Measurements from ENCODE around the gene PKNOX2. TPM values are rescaled to one million over a fixed set of nuclear protein-coding genes. Genes with fewer than 3 reads are reported as not detected.

The PKNOX2 gene
- total RNA-seq, 1 experiment from 2014 or later, result 3.7 TPM

Other genes starting within 250 kb of the PKNOX2 start
- not detected in 3 replicates for gene HEPN1, start 245.5 kb upstream of the PKNOX2 start, total RNA-seq (2021)
- not detected in 3 replicates for gene HEPACAM, start 228.7 kb upstream of the PKNOX2 start, total RNA-seq (2021)
- 2.1 to 2.6 TPM (median 2.4 TPM) in 3 replicates for gene CCDC15, start 210.5 kb upstream of the PKNOX2 start, total RNA-seq (2021)
- gene SLC37A2, start 101.4 kb upstream of the PKNOX2 start, total RNA-seq (2021), result 1.3 to 2.2 TPM (median 2.1 TPM) in 3 replicates
- gene TMEM218, start 53.1 kb upstream of the PKNOX2 start, total RNA-seq (2021), result 10.3 to 12.4 TPM (median 11.0 TPM) in 3 replicates

Measured in WTC11 (cell line).